Thyroid gland (tissue), 4 donors: ENCODE data around the gene IMMT.

Experiments used
- CTCF ChIP-seq, 6 experiments: fragments of 200-600 bp in 3 of 6; fragments of 450-650 bp in 3 of 6; sonication (generic) in 3 of 6; IDR thresholded peaks; one replicate each; pipeline ENCODE4 v1.5.1; 2016 to 2019; ENCODE audit warnings: antibody characterized with exemption in 6 of 6, mild to moderate bottlenecking in 2 of 6, inconsistent platforms in 1 of 6, moderate library complexity in 1 of 6
- POLR2A ChIP-seq, 2 donors: fragments of 450-650 bp; IDR thresholded peaks; one replicate each; pipeline ENCODE4 v1.6.1; 2017; ENCODE audit warnings: antibody characterized with exemption in 2 of 2, mild to moderate bottlenecking in 2 of 2, moderate library complexity in 1 of 2

- TF ChIP-seq CTCF (IDR thresholded peaks at IDR 0.05) (no peak), POLR2A (IDR thresholded peaks at IDR 0.05) (no peak)
Observed at GRCh38 chr2:86123328-86123925, 71.8 kb downstream of the IMMT start.
